K562 (cell line): ENCODE measurements around the gene MTF1. TPM values are rescaled to one million over a fixed set of nuclear protein-coding genes. Genes with fewer than 3 reads are reported as not detected.

Experiments used
- ADNP ChIP-seq: fragments of 200-800 bp; sonication (Bioruptor generic); IDR thresholded peaks from 2 replicates; pipeline ENCODE4 v1.6.1; 2016; ENCODE audit warnings: missing genetic modification characterization, missing compliant biosample characterization
- CBX8 ChIP-seq: fragments of 200-600 bp; sonication (generic); IDR thresholded peaks from 2 replicates; pipeline ENCODE4 v1.6.1; 2012; ENCODE audit warnings: borderline replicate concordance, mixed run types, low read depth, mild to moderate bottlenecking, moderate library complexity, mixed read lengths, low read length, control low read depth, inconsistent platforms; ENCODE audit not compliant: poor library complexity, severe bottlenecking; ENCODE audit errors: extremely low read depth
- DPF2 ChIP-seq: fragments of 450-650 bp; IDR thresholded peaks from 2 replicates; pipeline ENCODE4 v1.6.1; 2016
- GTF2B ChIP-seq: IDR thresholded peaks from 2 replicates; pipeline ENCODE4 v1.6.1; 2011; ENCODE audit not compliant: insufficient read length; ENCODE audit errors: extremely low read depth
- KAT8 ChIP-seq: fragments of 450-650 bp; IDR thresholded peaks from 2 replicates; pipeline ENCODE4 v1.6.1; 2016; ENCODE audit warnings: low read depth, mild to moderate bottlenecking
- RBM17 ChIP-seq: fragments of 200-400 bp; formaldehyde crosslinking; IDR thresholded peaks from 2 replicates; pipeline ENCODE4 v1.6.1; 2017; ENCODE audit warnings: low read depth, mild to moderate bottlenecking, low read length, borderline replicate concordance
- RBM25 ChIP-seq: fragments of 200-400 bp; formaldehyde crosslinking; IDR thresholded peaks from 2 replicates; pipeline ENCODE4 v1.6.1; 2018; ENCODE audit warnings: low read length, low read depth, moderate library complexity; ENCODE audit not compliant: severe bottlenecking
- RBM34 ChIP-seq: fragments of 200-400 bp; formaldehyde crosslinking; IDR thresholded peaks from 2 replicates; pipeline ENCODE4 v1.6.1; 2018; ENCODE audit warnings: low read length, borderline replicate concordance; ENCODE audit not compliant: insufficient read depth
- SPI1 ChIP-seq: IDR thresholded peaks from 2 replicates; pipeline ENCODE4 v1.6.1; 2011; ENCODE audit warnings: low read depth, low read length, control low read depth, borderline replicate concordance
- STAT5B ChIP-seq: fragments of 250-450 bp; sonication (Bioruptor Pico); IDR thresholded peaks from 2 replicates; pipeline ENCODE4 v1.8.0; 2021; ENCODE audit warnings: mild to moderate bottlenecking, inconsistent platforms
- TCF3 ChIP-seq: sonication (generic); formaldehyde crosslinking; IDR thresholded peaks from 2 replicates; pipeline ENCODE4 v1.4.0; 2020; ENCODE audit warnings: mild to moderate bottlenecking, missing genetic modification reagents
- U2AF1 ChIP-seq: fragments of 200-400 bp; formaldehyde crosslinking; optimal IDR thresholded peaks from 2 replicates; pipeline ENCODE3; 2017; ENCODE audit warnings: mild to moderate bottlenecking, low read depth, low read length, moderate library complexity
- XRCC5 ChIP-seq: fragments of 200-400 bp; formaldehyde crosslinking; IDR thresholded peaks from 2 replicates; pipeline ENCODE4 v1.6.1; 2017; ENCODE audit warnings: low read depth, mild to moderate bottlenecking, low read length
- ZBTB49 ChIP-seq: sonication (generic); formaldehyde crosslinking; IDR thresholded peaks from 2 replicates; pipeline ENCODE4 v1.8.0; 2022; ENCODE audit warnings: missing genetic modification reagents, mild to moderate bottlenecking, borderline replicate concordance
- polyA plus RNA-seq, 8 experiments: library from polyadenylated mRNA; depleted of rRNA in 4 of 8; stranded (reverse) in 5 of 8; unstranded in 3 of 8; fragments of >200 nt; fragmentation: Nextera tagmentation in 2 of 8; fragmentation: Illumina TruSeq in 1 of 8; extraction: Ambion mirVana in 2 of 8; extraction: Trizol in 1 of 8; gene quantifications; 2 replicates each; pipeline versions ENCODE4 v1.2.1 to v1.2.3, GENCODE V29; 2011 to 2014; ENCODE audit warnings: inconsistent platforms in 1 of 8, missing spikeins in 1 of 8
- total RNA-seq, 7 experiments: library from RNA; depleted of rRNA in 6 of 7; stranded (reverse); fragments of >200 nt in 6 of 7; fragmentation: Illumina TruSeq in 2 of 7; extraction: Trizol in 2 of 7; gene quantifications; 2 replicates each; pipeline versions ENCODE4 v1.2.1 to v1.2.3, GENCODE V29; 2011 to 2021; ENCODE audit warnings: low replicate concordance in 1 of 7
- TF ChIP-seq, protein P1 (sequence below): sonication (generic); formaldehyde crosslinking; IDR thresholded peaks from 2 replicates; pipeline ENCODE4 v1.8.1; 2023; ENCODE audit warnings: mild to moderate bottlenecking, missing genetic modification reagents
- TF ChIP-seq, protein P2 (sequence below): sonication (generic); formaldehyde crosslinking; IDR thresholded peaks from 2 replicates; pipeline ENCODE4 v1.8.0; 2023; ENCODE audit warnings: mild to moderate bottlenecking, missing genetic modification reagents

The MTF1 gene
- total and polyA plus RNA-seq, 9 of the 15 experiments (the other 6 are each of a cell fraction or from before 2014, with no cell fraction given), result 1.1 to 12.2 (median 4.3) TPM

DNA sequence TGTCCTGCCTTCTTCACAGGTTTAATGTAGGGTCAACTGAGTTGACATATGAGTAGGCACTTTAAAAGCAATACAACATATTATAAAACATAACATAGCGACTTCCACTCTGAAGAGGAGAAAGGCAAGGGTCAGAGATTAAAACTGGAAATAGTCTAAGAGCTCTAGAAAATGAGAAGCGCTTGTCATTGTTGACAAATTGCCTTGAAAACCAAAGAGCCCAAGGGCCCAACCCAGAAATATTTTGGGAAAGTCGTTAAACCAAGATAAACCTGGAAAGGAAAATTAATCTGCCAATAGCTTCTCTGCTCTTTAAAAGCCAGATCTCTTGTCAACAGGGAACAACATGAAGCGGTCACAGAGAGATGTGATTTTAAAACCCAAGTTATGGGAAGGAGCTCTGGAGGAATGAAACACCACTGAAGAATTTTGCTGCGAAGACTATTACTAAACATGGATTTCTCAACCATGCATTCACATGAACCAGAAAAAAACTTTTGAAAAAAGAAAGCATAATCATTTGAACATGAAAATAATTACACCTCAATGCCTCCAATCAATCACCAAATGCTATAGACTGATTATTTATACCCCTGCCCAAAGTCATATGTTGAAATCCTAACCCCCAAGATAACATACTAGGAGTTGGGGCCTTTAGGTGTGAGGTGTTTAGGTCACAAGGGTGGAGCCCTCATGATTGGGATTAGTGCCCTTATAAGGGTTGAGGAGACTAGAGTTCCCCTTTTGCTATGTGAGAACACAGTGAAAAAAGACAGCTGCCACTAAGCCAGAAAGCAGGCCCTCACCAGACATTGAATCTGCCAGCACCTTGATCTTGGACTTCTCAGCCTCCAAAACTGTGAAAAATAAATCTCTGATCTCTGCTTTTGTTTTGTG is 33.0 kb upstream of the MTF1 start (continued):
- TF ChIP-seq, protein P1, sequence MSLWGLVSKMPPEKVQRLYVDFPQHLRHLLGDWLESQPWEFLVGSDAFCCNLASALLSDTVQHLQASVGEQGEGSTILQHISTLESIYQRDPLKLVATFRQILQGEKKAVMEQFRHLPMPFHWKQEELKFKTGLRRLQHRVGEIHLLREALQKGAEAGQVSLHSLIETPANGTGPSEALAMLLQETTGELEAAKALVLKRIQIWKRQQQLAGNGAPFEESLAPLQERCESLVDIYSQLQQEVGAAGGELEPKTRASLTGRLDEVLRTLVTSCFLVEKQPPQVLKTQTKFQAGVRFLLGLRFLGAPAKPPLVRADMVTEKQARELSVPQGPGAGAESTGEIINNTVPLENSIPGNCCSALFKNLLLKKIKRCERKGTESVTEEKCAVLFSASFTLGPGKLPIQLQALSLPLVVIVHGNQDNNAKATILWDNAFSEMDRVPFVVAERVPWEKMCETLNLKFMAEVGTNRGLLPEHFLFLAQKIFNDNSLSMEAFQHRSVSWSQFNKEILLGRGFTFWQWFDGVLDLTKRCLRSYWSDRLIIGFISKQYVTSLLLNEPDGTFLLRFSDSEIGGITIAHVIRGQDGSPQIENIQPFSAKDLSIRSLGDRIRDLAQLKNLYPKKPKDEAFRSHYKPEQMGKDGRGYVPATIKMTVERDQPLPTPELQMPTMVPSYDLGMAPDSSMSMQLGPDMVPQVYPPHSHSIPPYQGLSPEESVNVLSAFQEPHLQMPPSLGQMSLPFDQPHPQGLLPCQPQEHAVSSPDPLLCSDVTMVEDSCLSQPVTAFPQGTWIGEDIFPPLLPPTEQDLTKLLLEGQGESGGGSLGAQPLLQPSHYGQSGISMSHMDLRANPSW, result no peak
- TF ChIP-seq RBM17 (no peak), ZBTB49 (CRISPR knock-in tag) (no peak), TCF3 (no peak), RBM34 (no peak), CBX8 (no peak), RBM25 (peak; percentile 52), U2AF1 (no peak), XRCC5 (no peak), ADNP (peak; percentile 54; the same call in 1 of the 2 replicates), STAT5B (CRISPR knock-in tag) (no peak), KAT8 (no peak), SPI1 (peak; percentile 88), DPF2 (0 out of 2 replicates have a peak, but pooled peaks have one; percentile 48), GTF2B (no peak)
- TF ChIP-seq, protein P2, sequence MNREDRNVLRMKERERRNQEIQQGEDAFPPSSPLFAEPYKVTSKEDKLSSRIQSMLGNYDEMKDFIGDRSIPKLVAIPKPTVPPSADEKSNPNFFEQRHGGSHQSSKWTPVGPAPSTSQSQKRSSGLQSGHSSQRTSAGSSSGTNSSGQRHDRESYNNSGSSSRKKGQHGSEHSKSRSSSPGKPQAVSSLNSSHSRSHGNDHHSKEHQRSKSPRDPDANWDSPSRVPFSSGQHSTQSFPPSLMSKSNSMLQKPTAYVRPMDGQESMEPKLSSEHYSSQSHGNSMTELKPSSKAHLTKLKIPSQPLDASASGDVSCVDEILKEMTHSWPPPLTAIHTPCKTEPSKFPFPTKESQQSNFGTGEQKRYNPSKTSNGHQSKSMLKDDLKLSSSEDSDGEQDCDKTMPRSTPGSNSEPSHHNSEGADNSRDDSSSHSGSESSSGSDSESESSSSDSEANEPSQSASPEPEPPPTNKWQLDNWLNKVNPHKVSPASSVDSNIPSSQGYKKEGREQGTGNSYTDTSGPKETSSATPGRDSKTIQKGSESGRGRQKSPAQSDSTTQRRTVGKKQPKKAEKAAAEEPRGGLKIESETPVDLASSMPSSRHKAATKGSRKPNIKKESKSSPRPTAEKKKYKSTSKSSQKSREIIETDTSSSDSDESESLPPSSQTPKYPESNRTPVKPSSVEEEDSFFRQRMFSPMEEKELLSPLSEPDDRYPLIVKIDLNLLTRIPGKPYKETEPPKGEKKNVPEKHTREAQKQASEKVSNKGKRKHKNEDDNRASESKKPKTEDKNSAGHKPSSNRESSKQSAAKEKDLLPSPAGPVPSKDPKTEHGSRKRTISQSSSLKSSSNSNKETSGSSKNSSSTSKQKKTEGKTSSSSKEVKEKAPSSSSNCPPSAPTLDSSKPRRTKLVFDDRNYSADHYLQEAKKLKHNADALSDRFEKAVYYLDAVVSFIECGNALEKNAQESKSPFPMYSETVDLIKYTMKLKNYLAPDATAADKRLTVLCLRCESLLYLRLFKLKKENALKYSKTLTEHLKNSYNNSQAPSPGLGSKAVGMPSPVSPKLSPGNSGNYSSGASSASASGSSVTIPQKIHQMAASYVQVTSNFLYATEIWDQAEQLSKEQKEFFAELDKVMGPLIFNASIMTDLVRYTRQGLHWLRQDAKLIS, result no peak
